ENCODE measurements around the gene PRDX1.

Gene PRDX1

GRCh38 chr1:45521413-45522323, at the start of gene PRDX1:
Gene PRDX1 (minus strand): TSS chr1:45521884. CDS start chr1:45519043, 2,841 bp downstream.
- peak; percentile 85 for DNase-seq

- no peak for DNase-seq
Measured at GRCh38 chr1:45570631-45571030, 48.9 kb upstream of the PRDX1 start.

DNA sequence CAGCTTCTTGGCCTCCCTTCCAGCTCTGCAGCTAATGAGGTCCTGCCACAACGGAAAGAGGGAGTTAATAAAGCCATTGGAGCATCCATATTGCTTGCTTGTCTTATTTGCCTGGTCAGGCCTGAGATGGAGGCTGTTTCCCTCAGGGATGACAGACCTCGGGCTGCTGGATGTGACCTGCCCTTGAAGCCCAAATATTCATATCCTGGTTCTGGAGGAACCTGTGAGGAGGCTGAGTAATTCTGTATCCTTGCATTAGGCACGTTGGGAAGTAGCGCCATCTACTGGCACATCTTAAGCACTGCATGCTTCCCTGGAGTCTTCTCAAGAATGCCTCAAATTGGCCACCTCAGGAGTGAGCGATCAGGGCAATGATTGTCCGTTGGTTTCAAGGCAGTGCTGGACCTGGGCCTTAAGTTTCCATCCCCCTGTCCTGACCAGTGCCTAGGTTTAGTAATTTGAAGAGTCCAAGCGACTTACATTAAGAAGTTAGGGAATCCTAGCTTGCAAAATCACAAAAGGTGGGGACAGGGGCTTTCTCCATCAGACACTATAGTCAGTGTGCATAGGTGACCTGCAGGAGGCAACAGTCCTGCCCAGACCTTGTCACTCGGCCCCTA, 48.4 kb upstream of the PRDX1 start:
- DNase-seq = no peak

GRCh38 chr1:45569571-45569961, 47.9 kb upstream of the PRDX1 start:
- DNase-seq = no peak

- no peak for DNase-seq
Measured at GRCh38 chr1:45568421-45568820, 46.7 kb upstream of the PRDX1 start.

DNA sequence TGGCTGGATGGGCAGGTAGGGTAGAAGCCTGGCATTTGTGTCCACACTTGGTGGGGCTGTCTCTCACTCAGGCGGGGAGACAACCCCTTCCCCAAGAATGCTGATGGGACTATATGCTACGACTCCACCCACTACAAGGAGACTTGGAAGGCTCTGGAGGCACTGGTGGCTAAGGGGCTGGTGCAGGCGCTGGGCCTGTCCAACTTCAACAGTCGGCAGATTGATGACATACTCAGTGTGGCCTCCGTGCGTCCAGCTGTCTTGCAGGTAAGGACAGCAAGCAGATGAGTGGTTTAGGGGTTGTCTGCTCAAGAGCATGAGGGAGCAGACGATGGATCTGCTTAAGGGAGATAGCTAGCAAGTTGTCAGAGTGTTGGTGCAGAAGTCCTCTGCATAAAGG, 46.2 kb upstream of the PRDX1 start:
- no peak for DNase-seq

DNA sequence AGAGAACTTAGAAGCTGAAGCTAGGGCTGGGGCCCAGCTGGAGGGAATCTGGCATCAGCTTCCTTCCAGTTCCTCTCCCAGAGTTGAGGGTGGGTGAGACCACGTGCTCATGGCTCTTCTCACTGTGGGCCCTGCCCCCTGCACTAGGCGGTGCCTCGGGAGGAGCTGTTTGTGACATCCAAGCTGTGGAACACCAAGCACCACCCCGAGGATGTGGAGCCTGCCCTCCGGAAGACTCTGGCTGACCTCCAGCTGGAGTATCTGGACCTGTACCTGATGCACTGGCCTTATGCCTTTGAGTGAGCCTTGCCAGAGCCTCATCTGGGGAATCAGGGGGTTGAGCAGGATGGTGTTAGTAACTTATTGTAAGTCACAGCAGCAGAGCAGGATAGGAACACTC, 45.0 kb upstream of the PRDX1 start:
- DNase-seq = no peak

DNA sequence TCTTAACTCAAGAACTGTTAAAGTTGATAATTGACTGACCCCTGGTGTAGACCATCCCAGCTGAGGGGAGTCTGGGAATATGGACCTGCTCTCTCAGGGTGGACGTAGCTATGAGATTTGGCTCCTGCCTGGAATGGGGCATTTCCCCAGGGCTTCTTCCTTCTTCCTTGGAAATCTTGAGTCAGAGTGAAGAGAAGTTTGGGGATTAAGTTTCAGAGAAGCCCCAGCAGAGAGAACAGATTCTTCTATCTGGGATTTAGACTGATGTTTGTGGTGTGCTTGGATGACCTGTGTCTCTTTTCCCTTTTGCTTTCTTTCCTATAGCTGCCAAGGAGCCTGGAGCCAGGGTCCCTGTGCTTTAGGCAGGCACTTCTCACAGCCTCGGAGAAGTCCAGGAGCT, 42.2 kb upstream of the PRDX1 start:
- DNase-seq = no peak

DNA sequence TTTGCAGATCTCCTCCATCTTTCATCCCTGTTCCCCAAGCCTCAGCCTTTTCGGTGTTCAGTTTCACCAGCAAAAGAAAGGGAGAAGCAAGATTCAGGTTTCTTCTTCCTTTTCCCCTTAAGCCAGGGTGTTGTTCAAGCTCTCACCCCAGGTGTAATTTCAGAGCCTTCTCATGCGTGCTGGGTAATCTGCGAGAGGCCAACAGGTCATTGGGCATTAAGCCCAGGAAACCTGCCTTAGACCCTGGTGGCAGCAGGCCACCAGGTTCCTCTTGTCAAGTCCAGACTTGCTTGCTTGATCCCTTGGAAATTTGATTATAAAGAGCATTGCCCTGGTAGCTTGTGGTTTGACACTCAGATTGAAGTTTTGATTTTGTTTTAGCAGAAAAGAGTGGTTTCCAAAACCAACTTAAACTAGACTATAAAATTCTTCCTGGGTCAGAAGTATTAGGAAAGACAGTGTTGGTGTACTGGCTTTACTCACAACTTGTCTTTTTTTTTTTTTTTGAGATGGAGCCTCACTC, 35.8 kb upstream of the PRDX1 start:
- DNase-seq = no peak

DNA sequence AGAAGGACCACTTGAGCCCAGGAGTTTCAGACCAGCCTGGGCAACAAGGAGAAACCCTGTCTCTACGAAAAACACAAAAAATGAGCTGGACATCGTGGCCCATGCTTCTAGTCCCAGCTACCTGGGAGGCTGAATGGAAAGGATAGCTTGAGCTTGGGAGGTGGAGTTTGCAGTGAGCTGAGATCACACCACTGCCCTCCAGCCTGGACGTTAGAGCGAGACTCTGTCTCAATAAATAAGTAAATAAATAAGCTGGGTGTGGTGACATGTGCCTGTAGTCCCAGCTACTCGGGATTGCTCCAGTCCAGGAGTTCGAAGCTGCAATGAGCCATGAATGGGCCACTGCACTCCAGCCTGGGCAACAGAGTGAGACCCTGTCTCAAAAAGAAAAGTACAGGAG, 32.5 kb upstream of the PRDX1 start:
- DNase-seq = no peak

DNA sequence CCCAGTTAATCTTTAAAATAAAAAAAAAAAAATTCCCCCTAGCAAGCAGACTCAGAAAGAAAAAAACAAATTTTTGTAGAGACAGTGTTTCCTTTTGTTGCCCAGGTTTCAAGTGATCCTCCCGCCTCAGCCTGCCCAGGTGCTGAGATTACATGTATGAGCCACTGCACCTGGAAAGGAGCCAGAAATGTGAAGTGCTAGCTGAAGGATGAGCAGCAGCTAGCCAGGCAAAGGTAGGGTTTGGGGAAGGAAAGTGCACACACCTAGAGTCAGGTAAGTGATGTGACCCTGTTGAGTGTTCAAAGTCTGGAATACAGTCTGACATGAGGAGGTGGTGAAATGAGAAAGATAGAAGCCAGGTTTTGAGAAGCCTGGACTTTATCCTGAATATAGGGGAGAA, 30.6 kb upstream of the PRDX1 start:
- DNase-seq = no peak

- no peak for DNase-seq
Measured at GRCh38 chr1:45551684-45552083, 30.0 kb upstream of the PRDX1 start.

DNA sequence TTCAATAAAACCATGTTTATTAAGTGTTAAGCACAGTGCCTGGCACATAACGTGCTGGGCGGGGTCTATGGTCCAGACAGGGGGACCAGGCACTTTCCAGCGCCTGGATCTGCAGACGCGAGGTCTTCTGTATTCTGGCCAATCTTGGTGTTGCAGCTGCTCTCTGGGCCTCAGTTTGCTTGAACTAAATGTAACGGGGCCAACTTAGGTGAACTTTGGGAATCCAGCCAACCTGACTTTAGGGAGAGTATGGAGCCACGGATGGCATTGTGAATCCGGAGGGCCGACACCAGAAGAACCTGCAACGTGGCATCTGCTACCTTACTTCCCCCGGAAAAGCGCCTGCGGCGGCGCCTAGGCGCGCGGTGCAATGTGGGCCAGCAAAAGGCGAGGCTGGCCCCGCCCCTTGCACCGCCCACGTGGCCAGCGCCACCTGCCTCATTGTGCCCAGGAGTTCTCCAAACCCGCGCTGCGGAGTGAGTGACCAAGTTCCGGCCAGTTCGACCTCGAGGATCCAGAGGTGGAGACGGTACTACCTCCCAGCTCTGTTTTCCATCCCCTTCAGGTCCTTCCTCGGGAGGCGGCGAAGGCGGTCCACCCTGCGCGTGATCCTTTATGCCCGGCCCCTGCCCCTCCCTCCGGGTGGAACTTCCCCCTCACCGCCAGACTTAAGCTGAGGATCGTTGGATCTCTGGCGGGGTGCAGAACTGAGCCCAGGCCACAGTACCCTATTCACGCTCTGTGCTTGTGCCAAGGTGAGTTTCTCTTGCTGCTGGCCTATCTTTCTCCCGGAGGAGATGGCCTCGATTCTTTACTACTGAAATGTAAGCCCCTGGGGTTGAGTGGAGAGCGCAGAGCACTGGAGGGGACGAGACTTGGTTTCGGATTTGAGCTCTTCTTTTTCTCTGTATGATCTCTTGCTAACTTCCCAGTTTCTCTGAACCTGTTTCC, 29.0 kb upstream of the PRDX1 start, which contains the start of gene AKR1A1:
TSS of gene AKR1A1 (plus strand) at position 426 of the 951 bp plus-strand sequence. CDS start 10,969 bp downstream, outside the sequence.
- DNase-seq = no peak

- DNase-seq = no peak
Measured at GRCh38 chr1:45545553-45546310, 24.0 kb upstream of the PRDX1 start.

GRCh38 chr1:45545019-45545493, 23.4 kb upstream of the PRDX1 start:
- DNase-seq = no peak

DNA sequence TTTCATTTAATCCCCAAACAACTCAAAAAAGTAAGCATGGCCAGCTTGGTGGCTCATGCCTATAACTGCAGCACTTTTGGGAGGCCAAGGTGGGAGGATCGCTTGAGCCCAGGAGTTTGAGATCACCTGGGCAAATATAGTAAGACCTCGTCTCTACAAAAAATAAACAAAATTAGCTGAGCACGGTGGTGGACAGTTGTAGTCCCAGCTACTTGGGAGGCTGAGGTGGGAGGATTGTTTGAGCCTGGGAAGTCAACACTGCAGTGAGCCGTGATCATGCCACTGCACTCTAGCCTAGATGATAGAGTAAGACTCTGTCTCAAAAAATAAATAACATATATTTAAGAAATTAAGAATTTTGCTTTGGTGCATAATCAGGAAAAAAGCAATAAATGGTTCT, 22.8 kb upstream of the PRDX1 start:
- DNase-seq = no peak

- no peak for DNase-seq
Measured at GRCh38 chr1:45543581-45544417, 22.1 kb upstream of the PRDX1 start.

- no peak for DNase-seq
Measured at GRCh38 chr1:45542591-45542990, 20.9 kb upstream of the PRDX1 start.

GRCh38 chr1:45541193-45541592, 19.5 kb upstream of the PRDX1 start:
- no peak for DNase-seq

DNA sequence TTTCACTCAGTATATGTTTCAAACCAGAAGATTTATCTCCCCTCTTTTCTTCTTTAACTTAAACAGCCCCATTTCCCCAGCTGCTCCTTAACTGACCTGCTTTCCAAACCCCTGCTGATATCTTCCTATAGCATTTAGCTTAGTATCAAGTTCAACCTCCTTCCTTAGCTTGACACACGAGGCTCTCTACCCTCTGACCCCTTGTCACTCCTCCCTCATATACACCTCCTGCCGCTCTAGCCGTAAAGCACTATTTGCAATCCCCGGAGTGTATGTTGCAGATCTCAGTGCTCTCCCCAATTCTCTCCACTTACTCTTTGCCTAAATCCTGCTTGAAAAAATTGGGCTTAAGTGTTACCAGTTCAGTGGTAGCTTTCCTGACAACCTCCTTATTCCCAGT, 15.2 kb upstream of the PRDX1 start:
- no peak for DNase-seq
